Ishikawa (cell line): ENCODE data around the gene TMEM217.

ENCODE experiments used
- CREB1 ChIP-seq: IDR thresholded peaks from 2 replicates; pipeline ENCODE4 v1.6.1; 2012; ENCODE audit warnings: low read depth
- EGR1 ChIP-seq: IDR thresholded peaks from 2 replicates; pipeline ENCODE4 v1.6.1; 2012
- EP300 ChIP-seq: IDR thresholded peaks from 2 replicates; pipeline ENCODE4 v1.6.1; 2012; ENCODE audit warnings: borderline replicate concordance
- FOXM1 ChIP-seq: IDR thresholded peaks from 2 replicates; pipeline ENCODE4 v1.6.1; 2012; ENCODE audit warnings: low read depth, borderline replicate concordance
- MAX ChIP-seq: IDR thresholded peaks from 2 replicates; pipeline ENCODE4 v1.6.1; 2012
- TAF1 ChIP-seq: IDR thresholded peaks from 2 replicates; pipeline ENCODE4 v1.6.1; 2012; ENCODE audit warnings: low read depth, mild to moderate bottlenecking
- YY1 ChIP-seq: IDR thresholded peaks from 2 replicates; pipeline ENCODE4 v1.6.1; 2012; ENCODE audit warnings: low read depth
- TF ChIP-seq, protein P1 (sequence below): IDR thresholded peaks from 2 replicates; pipeline ENCODE4 v1.6.1; 2012; ENCODE audit warnings: low read depth, mild to moderate bottlenecking

- TF ChIP-seq CREB1, result no peak
- TF ChIP-seq TAF1, result no peak
- no peak for TF ChIP-seq EGR1
- TF ChIP-seq EP300, result no peak
- TF ChIP-seq, protein P1, sequence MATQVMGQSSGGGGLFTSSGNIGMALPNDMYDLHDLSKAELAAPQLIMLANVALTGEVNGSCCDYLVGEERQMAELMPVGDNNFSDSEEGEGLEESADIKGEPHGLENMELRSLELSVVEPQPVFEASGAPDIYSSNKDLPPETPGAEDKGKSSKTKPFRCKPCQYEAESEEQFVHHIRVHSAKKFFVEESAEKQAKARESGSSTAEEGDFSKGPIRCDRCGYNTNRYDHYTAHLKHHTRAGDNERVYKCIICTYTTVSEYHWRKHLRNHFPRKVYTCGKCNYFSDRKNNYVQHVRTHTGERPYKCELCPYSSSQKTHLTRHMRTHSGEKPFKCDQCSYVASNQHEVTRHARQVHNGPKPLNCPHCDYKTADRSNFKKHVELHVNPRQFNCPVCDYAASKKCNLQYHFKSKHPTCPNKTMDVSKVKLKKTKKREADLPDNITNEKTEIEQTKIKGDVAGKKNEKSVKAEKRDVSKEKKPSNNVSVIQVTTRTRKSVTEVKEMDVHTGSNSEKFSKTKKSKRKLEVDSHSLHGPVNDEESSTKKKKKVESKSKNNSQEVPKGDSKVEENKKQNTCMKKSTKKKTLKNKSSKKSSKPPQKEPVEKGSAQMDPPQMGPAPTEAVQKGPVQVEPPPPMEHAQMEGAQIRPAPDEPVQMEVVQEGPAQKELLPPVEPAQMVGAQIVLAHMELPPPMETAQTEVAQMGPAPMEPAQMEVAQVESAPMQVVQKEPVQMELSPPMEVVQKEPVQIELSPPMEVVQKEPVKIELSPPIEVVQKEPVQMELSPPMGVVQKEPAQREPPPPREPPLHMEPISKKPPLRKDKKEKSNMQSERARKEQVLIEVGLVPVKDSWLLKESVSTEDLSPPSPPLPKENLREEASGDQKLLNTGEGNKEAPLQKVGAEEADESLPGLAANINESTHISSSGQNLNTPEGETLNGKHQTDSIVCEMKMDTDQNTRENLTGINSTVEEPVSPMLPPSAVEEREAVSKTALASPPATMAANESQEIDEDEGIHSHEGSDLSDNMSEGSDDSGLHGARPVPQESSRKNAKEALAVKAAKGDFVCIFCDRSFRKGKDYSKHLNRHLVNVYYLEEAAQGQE, result no peak
- no peak for TF ChIP-seq YY1
- TF ChIP-seq FOXM1, result no peak
- no peak for TF ChIP-seq MAX
Measured at GRCh38 chr6:37284781-37285180, 26.8 kb upstream of the TMEM217 start.
